ENCODE results near the gene SEMA5A.

DNA sequence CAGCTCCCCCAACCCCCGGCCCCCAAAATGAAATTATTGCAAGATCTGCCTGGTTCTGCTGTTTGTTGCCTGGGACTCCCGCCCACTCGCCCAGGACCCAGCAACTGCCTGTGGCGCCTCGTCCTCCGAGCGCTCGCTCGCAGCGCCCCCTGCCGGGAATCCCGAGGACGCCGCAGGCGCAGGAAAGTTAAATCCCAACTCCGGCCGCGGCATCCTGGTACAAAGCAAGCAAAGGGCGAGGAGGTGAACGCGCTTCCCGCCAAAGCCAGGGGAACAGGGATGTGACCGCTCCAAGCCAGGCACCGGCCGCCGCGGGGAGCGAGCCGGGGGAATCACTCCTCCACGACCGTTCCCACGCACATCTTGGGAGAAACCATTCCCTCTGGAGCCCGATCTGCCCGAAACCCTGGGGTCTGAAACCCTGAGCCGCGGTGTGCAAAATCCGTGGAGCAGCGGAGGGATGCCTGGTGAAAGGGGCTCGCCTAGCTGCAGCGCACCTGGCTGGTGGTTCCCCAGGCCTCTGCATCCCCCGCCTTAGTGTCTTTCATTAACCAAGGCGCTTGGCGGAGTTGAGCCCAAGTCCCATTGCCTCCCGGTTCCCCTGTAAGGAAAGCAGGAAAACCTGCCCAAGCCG is 1.3 kb downstream of the SEMA5A start:
- TF ChIP-seq, protein P1, sequence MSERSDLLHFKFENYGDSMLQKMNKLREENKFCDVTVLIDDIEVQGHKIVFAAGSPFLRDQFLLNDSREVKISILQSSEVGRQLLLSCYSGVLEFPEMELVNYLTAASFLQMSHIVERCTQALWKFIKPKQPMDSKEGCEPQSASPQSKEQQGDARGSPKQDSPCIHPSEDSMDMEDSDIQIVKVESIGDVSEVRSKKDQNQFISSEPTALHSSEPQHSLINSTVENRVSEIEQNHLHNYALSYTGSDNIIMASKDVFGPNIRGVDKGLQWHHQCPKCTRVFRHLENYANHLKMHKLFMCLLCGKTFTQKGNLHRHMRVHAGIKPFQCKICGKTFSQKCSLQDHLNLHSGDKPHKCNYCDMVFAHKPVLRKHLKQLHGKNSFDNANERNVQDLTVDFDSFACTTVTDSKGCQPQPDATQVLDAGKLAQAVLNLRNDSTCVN (tag by site-specific recombination; optimal IDR thresholded peaks at IDR 0.05): peak; percentile 20
- TF ChIP-seq, protein P2, sequence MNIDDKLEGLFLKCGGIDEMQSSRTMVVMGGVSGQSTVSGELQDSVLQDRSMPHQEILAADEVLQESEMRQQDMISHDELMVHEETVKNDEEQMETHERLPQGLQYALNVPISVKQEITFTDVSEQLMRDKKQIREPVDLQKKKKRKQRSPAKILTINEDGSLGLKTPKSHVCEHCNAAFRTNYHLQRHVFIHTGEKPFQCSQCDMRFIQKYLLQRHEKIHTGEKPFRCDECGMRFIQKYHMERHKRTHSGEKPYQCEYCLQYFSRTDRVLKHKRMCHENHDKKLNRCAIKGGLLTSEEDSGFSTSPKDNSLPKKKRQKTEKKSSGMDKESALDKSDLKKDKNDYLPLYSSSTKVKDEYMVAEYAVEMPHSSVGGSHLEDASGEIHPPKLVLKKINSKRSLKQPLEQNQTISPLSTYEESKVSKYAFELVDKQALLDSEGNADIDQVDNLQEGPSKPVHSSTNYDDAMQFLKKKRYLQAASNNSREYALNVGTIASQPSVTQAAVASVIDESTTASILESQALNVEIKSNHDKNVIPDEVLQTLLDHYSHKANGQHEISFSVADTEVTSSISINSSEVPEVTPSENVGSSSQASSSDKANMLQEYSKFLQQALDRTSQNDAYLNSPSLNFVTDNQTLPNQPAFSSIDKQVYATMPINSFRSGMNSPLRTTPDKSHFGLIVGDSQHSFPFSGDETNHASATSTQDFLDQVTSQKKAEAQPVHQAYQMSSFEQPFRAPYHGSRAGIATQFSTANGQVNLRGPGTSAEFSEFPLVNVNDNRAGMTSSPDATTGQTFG (tag by site-specific recombination; IDR thresholded peaks at IDR 0.05; ENCODE audit: borderline replicate concordance): no peak
- TF ChIP-seq, protein P3, sequence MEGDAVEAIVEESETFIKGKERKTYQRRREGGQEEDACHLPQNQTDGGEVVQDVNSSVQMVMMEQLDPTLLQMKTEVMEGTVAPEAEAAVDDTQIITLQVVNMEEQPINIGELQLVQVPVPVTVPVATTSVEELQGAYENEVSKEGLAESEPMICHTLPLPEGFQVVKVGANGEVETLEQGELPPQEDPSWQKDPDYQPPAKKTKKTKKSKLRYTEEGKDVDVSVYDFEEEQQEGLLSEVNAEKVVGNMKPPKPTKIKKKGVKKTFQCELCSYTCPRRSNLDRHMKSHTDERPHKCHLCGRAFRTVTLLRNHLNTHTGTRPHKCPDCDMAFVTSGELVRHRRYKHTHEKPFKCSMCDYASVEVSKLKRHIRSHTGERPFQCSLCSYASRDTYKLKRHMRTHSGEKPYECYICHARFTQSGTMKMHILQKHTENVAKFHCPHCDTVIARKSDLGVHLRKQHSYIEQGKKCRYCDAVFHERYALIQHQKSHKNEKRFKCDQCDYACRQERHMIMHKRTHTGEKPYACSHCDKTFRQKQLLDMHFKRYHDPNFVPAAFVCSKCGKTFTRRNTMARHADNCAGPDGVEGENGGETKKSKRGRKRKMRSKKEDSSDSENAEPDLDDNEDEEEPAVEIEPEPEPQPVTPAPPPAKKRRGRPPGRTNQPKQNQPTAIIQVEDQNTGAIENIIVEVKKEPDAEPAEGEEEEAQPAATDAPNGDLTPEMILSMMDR (tag by site-specific recombination; IDR thresholded peaks at IDR 0.05): no peak
- TF ChIP-seq MZF1 (tag by site-specific recombination; IDR thresholded peaks at IDR 0.05; ENCODE audit: borderline replicate concordance) (no peak), ZFP41 (tag by site-specific recombination; IDR thresholded peaks at IDR 0.05; ENCODE audit: borderline replicate concordance) (no peak), ZNF211 (tag by site-specific recombination; IDR thresholded peaks at IDR 0.05; ENCODE audit: low read depth) (no peak), ZSCAN30 (tag by site-specific recombination; IDR thresholded peaks at IDR 0.05) (no peak), SP2 (tag by site-specific recombination; IDR thresholded peaks at IDR 0.05) (no peak), ZNF701 (tag by site-specific recombination; IDR thresholded peaks at IDR 0.05) (no peak)
- TF ChIP-seq, protein P4, sequence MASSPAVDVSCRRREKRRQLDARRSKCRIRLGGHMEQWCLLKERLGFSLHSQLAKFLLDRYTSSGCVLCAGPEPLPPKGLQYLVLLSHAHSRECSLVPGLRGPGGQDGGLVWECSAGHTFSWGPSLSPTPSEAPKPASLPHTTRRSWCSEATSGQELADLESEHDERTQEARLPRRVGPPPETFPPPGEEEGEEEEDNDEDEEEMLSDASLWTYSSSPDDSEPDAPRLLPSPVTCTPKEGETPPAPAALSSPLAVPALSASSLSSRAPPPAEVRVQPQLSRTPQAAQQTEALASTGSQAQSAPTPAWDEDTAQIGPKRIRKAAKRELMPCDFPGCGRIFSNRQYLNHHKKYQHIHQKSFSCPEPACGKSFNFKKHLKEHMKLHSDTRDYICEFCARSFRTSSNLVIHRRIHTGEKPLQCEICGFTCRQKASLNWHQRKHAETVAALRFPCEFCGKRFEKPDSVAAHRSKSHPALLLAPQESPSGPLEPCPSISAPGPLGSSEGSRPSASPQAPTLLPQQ (tag by site-specific recombination; IDR thresholded peaks at IDR 0.05): no peak
